ENCODE data around the gene GJE1.
"Not testable (repeated sequence)": the region's sequence is repeated elsewhere in the genome, so short reads cannot be mapped to it uniquely, and the experiment has no call there.

The GJE1 gene

DNA sequence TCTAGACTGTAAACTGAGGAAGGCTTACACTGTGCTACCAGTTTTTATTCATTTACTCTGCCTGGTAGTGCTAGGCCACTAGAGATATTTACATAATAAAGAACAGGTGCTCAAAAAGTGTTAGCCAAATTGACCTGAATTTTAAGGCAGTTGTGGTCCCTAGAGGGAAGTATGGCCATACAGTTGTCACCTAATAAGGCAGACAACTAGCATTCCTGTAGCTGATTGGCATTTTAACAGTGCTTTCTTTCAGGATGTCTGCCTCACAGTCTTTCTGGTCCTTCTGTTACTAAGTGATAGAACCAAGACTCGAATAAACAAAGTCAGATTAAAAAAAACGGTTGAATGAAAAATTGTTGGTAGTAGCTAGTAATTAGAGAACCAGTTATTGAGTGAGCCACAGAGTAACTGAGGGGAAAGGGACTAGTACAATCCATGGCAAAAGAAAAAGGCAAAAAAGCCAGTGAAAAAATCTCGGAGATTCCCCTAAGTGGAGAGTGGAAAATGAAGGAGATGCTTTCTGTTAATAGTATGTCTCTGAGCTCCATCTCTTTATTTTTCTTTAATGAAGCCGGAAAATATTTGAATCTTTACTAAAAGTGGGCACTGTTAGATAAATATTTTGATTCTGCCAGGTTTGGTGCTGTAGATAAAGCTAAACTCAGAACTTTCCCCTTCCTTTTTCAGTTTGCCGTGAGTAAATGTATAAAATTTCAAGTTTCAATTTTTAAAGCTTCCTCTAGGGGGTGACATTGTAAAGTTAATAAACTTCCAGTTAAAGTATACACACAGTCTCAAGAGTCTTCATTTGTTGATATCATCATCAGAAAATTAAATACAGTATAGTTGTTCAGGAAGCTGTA, 23.4 kb downstream of the GJE1 start:
- Histone ChIP-seq H4K20me1 (ENCODE audit: control insufficient read depth, insufficient read depth, low read depth, low read length) (peaks cover 3% of the 10 kb centered on the region; the same call in 1 of the 2 replicates), H3K4me1 (ENCODE audit: control insufficient read depth, low read length) (peaks cover 22% of the 10 kb centered on the region), H3K4me2 (ENCODE audit: low read length) (peak overlapping the region; percentile 58), H3K9me2 (replicated peaks; ENCODE audit: control insufficient read depth, low read length) (no peaks in the 10 kb centered on the region), H3F3A (ENCODE audit: control insufficient read depth, insufficient read depth) (no peaks in the 10 kb centered on the region; the same call in 1 of the 2 replicates), H3K4me3 (ENCODE audit: low read length) (peak overlapping the region; percentile 32), H3K27ac (ENCODE audit: low read depth, low read length) (no peak overlapping the region), H3K79me2 (ENCODE audit: control insufficient read depth, low read length) (peaks cover 95% of the 10 kb centered on the region), H3K36me3 (ENCODE audit: control insufficient read depth, low read length) (no peaks in the 10 kb centered on the region), H3K27me3 (ENCODE audit: control insufficient read depth, low read length) (no peaks in the 10 kb centered on the region), H3K9me3 (ENCODE audit: control insufficient read depth, insufficient read depth, low read length) (no peaks in the 10 kb centered on the region)
- TF ChIP-seq, protein P1, sequence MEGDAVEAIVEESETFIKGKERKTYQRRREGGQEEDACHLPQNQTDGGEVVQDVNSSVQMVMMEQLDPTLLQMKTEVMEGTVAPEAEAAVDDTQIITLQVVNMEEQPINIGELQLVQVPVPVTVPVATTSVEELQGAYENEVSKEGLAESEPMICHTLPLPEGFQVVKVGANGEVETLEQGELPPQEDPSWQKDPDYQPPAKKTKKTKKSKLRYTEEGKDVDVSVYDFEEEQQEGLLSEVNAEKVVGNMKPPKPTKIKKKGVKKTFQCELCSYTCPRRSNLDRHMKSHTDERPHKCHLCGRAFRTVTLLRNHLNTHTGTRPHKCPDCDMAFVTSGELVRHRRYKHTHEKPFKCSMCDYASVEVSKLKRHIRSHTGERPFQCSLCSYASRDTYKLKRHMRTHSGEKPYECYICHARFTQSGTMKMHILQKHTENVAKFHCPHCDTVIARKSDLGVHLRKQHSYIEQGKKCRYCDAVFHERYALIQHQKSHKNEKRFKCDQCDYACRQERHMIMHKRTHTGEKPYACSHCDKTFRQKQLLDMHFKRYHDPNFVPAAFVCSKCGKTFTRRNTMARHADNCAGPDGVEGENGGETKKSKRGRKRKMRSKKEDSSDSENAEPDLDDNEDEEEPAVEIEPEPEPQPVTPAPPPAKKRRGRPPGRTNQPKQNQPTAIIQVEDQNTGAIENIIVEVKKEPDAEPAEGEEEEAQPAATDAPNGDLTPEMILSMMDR (IDR thresholded peaks at IDR 0.05; ENCODE audit: low read depth, low read length, poor library complexity, severe bottlenecking), result peak; percentile 54
- TF ChIP-seq EZH2phosphoT487 (IDR thresholded peaks at IDR 0.05; ENCODE audit: borderline replicate concordance, low read length), result no peak

DNA sequence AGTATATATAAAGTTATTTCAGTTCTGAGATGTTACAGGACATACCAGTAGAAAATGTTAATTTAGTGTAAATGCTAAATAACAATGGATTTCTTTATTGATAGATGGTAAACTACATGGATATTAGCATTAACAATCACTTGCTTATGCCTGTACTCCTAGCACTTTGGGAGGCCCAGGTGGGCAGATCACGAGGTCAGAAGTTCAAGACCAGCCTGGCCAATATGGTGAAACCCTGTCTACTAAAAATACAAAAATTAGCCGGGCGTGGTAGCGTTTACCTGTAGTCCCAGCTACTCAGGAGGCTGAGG, 24.0 kb downstream of the GJE1 start:
- not testable (repeated sequence) for H3K9me2 ChIP-seq (replicated peaks; ENCODE audit: control insufficient read depth, low read length); H3K27ac ChIP-seq (ENCODE audit: low read depth, low read length); H3K9me3 ChIP-seq (ENCODE audit: control insufficient read depth, insufficient read depth, low read length); H3K36me3 ChIP-seq (ENCODE audit: control insufficient read depth, low read length); H3K27me3 ChIP-seq (ENCODE audit: control insufficient read depth, low read length); H3F3A ChIP-seq (ENCODE audit: control insufficient read depth, insufficient read depth); H3K4me3 ChIP-seq (ENCODE audit: low read length); H3K4me2 ChIP-seq (ENCODE audit: low read length); H4K20me1 ChIP-seq (ENCODE audit: control insufficient read depth, insufficient read depth, low read depth, low read length)
- Histone ChIP-seq H3K79me2 (ENCODE audit: control insufficient read depth, low read length) (peaks cover 95% of the 10 kb centered on the region), H3K4me1 (ENCODE audit: control insufficient read depth, low read length) (peaks cover 22% of the 10 kb centered on the region)

DNA sequence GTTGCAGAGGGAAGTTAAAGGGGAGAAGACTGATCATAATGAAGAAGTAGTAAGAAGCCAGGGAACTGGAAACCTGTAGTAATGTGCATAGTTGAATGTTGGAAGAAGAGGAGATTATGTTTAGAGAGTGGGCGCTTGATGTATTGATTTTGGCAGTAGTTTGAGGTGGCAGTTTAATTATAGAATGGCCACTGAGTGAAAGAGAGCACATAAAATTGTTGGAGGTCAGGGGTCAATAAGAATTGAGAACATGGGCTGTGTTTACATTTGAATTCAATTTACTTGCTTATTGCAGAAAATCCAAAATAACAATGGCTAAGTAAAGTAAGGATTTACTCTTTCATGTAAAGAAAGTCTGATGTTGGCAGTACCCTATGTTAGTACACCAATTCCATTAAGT, 30.1 kb downstream of the GJE1 start:
- H3K27me3 ChIP-seq (ENCODE audit: control insufficient read depth, low read length), result no peaks in the 10 kb centered on the region
- H4K20me1 ChIP-seq (ENCODE audit: control insufficient read depth, insufficient read depth, low read depth, low read length), result no peaks in the 10 kb centered on the region
- H3K4me1 ChIP-seq (ENCODE audit: control insufficient read depth, low read length), result no peaks in the 10 kb centered on the region
- H3F3A ChIP-seq (ENCODE audit: control insufficient read depth, insufficient read depth), result no peaks in the 10 kb centered on the region
- TF ChIP-seq, protein P1 (IDR thresholded peaks at IDR 0.05; ENCODE audit: low read depth, low read length, poor library complexity, severe bottlenecking), result no peak
- peaks cover 10% of the 10 kb centered on the region for H3K36me3 ChIP-seq (ENCODE audit: control insufficient read depth, low read length)
- peaks cover 75% of the 10 kb centered on the region for H3K79me2 ChIP-seq (ENCODE audit: control insufficient read depth, low read length)
- no peak overlapping the region for H3K27ac ChIP-seq (ENCODE audit: low read depth, low read length)
- H3K9me3 ChIP-seq (ENCODE audit: control insufficient read depth, insufficient read depth, low read length), result no peaks in the 10 kb centered on the region
- no peaks in the 10 kb centered on the region for H3K9me2 ChIP-seq (replicated peaks; ENCODE audit: control insufficient read depth, low read length)
- no peak overlapping the region for H3K4me3 ChIP-seq (ENCODE audit: low read length)
- H3K4me2 ChIP-seq (ENCODE audit: low read length), result no peak overlapping the region

DNA sequence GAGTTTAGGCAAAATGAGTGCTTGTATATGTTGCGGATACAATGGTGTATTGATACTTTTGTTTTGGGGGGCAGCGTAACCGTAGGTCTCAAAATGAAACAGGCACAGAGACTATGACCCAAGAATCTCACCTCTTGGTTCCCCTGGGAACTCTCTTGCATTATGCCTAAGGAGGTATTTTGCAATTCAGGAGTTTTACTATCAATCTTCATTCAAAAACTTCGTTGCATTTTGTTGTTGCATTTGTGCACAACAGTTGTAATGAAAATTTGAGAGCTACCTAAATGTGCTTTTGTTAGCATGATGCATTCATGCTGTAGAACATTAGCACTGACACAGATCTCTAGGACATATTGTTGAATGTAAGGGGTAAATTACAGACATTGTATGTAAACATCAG, 32.5 kb downstream of the GJE1 start:
- Histone ChIP-seq H3K79me2 (ENCODE audit: control insufficient read depth, low read length) (peaks cover 54% of the 10 kb centered on the region), H4K20me1 (ENCODE audit: control insufficient read depth, insufficient read depth, low read depth, low read length) (no peaks in the 10 kb centered on the region), H3K9me3 (ENCODE audit: control insufficient read depth, insufficient read depth, low read length) (no peaks in the 10 kb centered on the region), H3K27me3 (ENCODE audit: control insufficient read depth, low read length) (no peaks in the 10 kb centered on the region), H3K4me3 (ENCODE audit: low read length) (no peak overlapping the region), H3K9me2 (replicated peaks; ENCODE audit: control insufficient read depth, low read length) (no peaks in the 10 kb centered on the region), H3K4me2 (ENCODE audit: low read length) (no peak overlapping the region), H3K36me3 (ENCODE audit: control insufficient read depth, low read length) (peaks cover 20% of the 10 kb centered on the region), H3F3A (ENCODE audit: control insufficient read depth, insufficient read depth) (no peaks in the 10 kb centered on the region), H3K4me1 (ENCODE audit: control insufficient read depth, low read length) (no peaks in the 10 kb centered on the region), H3K27ac (ENCODE audit: low read depth, low read length) (no peak overlapping the region)
- TF ChIP-seq, protein P1 (IDR thresholded peaks at IDR 0.05; ENCODE audit: low read depth, low read length, poor library complexity, severe bottlenecking), result no peak
- TF ChIP-seq EZH2phosphoT487 (IDR thresholded peaks at IDR 0.05; ENCODE audit: borderline replicate concordance, low read length), result no peak

Data from DOHH2 (cell line).